M059J (cell line): Measurements from ENCODE around the gene FOXK2. TPM values are rescaled to one million over a fixed set of nuclear protein-coding genes. Genes with fewer than 3 reads are reported as not detected.

Source experiments
- DNase-seq: peaks from one replicate; pipeline ENCODE4 v3.0.0-alpha.2; 2012; ENCODE audit warnings: low read depth
- total RNA-seq: library from RNA; depleted of rRNA; stranded (reverse); fragments of >200 nt; shearing (Covaris generic); gene quantifications from 2 replicates; pipeline ENCODE4 v1.2.3, GENCODE V29; 2014

Gene FOXK2
- total RNA-seq, 1 experiment from 2014 or later: 30.7 TPM

DNA sequence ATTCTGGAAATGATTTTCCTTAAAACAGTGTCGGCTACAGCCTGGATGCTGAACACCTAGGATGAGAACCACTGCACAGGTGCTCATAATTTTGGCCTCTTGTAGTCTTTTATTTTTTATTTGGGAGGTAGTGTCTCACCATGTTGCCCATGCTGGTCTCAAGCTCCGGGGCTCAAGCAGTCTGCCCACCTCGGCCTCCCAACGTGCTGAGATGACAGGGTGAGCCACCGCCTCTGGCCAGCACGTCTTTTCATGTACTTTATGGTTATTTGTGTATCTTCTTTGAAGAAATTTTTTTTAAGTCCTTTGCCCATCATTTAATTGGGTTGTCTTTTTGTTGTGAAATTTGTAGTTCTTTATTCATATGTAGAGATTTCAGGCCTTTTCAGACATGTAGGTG is 70.7 kb downstream of the FOXK2 start:
- no peak for DNase-seq

DNA sequence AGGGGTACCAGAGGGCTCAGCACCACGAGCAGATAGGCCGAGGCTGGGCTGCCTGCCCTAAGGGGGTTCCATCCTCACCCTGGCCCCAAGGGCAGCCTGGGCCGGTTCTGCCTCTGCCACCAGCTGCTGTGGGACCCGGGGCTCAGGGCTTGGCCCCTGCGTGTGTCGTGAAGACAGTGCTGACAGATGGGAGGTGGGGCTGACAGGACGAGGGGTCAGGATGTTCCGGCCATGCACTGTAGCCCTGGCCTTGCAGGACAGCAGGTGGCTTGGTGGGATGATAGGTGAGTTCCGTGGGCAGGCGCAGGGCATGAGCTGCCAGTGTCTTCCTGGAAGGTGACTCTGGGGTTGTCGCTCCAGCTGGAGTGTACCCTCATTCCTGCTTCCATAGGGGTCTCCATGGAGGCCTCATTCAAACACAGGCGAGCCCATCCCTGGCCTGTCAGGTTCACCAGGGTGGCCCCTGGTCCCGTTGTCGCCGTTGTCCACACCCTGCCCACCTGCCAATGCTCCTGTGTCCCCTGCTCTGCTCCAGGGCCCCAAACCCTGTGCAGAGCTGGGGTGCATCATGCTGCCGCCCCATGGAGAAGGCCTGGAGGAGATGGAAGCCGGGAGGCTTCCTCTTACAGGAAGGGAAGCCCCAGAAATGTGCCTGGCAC is 71.5 kb downstream of the FOXK2 start:
- DNase-seq: no peak

DNA sequence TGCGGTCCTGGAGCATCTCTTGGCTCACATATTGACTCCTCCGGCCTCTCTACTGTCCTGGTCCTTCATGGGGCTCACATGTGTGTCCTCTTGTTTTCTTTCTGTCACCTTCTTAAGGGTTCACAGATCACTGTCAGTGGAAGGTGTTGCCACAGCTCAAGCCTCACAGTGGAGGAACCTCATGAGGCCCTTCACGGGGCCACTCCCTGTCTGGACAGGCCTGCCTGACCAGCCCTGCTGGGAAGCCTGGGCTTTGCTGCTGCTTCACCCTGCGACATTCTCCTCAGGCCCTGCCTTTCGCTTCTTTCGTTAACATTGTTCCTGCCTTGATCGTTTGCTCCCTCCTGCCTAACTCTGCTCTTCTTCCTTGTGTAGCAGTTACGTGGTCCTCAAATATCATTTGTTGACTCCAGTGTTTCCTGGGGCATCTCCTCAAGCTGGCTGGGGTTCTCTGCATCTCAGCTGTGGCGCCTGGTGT is 72.8 kb downstream of the FOXK2 start:
- no peak for DNase-seq

DNA sequence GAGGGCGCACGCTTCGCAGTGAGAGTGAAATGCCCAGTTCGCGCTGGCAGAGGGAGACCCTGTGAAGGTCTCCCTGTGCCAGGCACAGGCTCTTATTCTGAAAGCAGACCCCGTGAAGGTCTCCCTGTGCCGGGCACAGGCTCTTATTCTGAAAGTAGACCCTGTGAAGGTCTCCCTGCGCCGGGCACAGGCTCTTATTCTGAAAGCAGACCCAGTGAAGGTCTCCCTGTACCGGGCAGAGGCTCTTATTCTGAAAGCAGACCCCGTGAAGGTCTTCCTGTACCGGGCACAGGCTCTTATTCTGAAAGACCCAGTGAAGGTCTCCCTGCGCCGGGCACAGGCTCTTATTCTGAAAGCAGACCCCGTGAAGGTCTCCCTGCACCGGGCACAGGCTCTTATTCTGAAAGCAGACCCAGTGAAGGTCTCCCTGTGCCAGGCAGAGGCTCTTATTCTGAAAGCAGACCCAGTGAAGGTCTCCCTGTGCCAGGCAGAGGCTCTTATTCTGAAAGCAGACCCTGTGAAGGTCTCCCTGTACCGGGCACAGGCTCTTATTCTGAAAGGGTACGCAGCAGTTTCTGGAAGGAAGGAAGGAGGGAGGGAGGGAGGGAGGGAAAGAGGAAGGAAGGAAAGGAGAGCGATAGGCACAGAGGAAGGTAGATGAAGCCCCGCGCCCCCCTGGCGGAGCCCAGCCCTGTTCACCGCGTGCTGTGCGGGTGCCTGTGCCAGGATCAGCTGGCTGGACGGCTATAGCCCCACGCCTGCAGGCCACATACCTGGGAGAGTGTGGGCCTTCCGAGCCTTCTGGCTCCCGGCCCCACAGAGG is 73.4 kb downstream of the FOXK2 start:
- peak; percentile 22 for DNase-seq

DNA sequence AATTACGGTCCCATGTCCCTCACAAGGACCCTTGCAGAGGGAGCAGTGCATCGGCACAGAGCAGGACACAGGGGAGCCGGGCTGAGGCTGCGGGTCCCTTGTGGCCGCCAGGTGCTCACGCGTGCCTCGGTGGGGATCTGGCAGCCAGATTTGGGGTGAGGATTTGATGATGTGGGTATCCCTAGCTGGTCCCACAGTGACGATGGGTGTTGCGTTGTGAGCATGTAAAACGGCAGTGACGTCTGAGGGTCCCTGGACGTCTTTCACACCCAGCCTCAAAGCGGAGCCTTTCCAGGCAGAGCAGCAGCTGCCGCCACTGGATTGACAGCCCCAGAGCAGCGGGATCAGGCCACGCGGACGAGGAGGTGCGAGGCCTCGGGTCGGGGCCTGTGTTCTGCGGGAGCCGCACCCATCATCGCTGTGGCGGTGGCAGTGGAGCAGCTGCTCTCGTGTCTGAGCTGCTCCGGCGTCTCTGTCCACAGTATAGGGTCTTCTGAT is 74.1 kb downstream of the FOXK2 start:
- no peak for DNase-seq

DNA sequence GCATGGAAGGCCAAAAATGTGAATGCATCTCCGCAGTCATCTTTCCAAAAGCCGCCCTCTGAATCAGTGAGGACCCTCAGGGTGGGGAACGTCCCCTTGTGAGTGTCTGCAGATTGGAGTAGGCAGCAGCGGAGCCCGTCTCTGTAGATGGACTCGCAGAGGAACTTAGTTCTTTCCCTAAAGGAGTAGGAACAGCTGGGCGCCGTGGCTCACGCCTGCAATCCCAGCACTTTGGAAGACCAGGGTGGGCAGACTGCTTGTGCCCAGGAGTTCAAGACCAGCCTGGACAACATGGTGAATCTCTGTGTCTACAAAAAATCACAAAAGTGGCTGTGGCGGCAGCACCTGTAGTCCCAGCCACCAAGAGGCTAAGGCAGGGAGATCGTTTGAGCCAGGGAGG is 75.0 kb downstream of the FOXK2 start:
- DNase-seq: no peak

DNA sequence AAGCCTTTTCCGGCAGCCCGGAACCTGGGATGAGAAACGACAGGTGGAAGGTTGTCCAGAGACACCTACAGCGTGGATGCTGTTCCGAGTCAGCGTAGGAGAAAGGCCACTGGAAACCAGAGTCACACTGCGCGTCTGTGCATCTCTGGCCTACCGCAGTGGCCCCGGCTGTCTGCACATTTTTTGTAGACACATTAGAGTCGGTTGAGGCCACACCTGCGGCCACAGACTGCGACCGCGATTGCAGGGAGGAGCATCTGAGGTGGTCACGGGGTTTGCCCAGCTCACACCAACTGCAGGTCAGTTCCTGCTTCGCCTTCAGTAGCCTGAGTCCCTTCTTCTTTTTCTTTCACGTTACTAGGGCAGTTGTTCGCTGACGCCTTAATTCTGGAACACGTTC is 76.4 kb downstream of the FOXK2 start:
- DNase-seq: no peak

DNA sequence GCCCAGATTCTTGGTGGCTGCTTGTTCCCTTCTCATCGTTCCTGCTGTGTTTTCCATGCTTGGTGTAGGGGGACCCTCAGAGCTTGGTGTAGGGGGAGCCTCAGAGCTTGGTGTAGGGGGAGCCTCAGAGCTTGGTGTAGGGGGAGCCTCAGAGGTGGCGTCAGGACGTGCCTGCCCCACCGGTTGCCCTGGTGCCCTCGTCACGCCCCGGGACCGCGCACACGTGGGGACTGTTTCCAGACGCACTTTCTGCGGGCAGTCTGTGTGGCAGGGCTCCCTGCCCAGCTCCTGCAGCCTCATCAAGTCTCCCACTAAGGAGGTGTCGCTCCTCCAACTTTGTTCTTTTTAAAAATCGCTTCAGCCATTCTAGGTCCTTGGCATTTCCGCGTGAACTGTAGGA is 76.8 kb downstream of the FOXK2 start:
- no peak for DNase-seq

DNA sequence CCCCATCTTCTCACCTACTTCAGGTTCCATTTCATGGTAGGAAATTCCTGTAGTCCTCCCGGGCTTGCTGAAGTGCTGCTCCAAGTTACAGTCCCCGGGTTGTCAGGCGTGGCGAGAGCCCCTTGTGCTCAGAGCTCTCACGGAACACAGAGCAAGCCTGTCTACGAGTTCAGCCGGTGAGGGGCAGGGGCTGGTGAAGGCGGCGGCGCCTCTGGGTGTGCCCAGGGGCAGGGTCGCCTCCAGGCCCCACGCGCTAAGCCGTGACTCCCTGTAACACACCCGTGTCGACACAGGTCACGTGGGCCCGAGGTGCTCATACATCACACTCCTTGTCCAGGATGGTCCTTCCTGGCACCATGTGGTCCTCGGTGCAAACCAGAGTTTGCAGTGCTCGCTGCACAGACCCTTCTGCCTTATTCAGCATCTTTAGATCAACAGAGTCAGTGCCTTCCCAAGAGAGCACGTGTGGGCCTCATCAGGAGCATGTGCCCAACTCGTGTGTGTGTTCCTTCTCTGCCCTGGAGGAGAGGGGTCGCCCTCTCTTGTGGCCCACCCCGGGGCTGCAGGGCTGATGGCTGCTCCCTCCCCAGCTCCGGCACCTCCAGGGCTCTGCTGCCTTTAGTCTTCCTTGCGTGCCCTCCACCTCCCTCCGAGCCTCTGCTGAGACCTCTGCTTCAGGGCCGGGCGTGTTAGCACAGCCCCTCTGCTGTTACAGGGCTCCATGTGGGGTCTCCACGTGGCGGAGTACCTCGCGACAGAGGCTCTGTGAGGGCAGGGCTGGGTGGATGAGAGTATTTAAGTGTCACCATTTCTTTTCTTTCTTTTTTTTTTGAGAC is 77.5 kb downstream of the FOXK2 start:
- DNase-seq: no peak

DNA sequence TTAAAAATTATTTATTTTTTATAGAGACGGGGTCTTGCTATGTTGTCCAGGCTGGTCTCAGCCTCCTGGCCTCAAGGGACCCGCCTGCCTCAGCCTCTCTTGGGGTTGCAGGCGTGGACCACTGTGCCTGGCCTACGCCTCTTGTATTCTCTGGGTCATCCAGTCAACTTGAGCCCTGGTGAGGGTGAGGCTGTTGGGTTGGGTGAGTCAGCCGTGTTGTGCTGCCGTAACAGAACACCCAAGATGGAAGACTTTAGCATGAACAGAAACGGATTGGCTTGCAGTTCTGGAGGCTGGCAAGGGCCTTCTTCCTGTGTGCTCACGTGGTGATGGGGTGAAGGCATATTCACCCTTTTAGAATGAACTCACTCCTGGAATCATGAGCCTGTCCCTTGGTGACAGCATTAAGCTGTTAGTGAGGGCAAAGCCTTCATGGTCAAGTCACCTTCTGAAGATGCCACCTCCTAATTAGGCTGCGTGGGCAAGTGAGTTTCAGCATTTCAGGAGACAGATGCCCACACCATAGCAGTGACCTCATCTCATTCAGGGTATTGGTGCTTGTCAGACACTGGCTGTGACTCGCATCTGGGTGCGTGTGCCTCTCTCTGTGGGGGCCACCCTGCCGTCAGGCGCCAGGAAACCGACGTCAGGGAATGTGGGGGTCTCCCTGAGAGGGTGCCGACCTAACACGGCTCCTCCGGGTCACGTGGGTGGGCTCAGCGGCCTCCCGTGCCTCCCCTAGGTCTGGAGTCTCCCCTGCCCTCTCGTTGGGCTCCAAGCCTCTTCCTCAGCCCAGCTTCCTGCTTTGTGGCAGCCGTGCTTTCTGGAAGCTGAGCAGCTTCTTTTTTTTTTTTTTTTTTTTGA is 79.0 kb downstream of the FOXK2 start:
- peak; percentile 20 for DNase-seq

DNA sequence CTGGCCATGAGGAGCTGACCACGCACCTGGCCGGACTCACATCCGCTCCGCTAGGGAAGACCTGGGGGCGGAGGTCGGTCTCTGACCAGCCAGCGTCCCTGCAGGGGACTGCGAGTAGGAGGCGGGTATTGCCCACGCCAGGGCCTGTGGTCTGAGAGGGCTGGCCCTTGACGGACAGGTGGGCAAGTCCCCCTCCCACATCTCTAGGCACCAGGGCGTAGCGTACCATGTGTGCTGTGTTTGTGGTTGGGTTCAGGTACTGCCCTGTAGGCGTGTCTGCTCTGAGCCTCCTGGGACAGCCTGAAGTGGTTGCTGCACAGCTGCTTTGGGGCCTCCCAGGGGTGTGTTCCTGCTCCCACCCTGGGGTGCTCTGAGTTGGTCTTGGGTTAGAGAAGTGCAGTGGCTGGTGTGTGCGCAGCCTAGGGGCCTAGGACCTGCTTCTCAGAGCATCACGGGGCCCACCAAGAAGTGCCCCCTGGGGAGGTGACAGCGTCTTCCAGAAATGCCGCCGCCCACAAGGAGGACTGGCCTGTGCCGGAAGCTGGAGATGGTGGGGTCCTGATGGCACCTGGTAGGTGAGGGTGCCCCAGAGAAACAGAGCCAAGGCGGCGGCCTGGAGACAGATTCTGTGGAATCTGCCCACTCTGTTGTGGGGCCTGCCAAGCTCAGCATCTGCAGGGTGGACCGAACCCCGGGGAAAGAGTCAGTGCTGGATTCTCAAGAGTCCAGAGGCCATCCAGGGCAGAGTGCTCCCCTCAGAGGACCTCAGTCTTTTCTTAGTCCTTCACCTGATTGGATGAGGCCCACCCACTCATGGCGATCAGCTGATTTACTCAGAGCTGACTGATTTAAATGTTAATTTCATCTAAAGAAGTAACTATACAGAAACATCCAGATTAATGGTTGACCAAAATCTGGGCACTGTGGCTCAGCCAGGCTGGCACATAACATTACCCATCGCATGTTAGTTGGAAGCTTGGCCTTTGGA is 80.4 kb downstream of the FOXK2 start:
- no peak for DNase-seq

DNA sequence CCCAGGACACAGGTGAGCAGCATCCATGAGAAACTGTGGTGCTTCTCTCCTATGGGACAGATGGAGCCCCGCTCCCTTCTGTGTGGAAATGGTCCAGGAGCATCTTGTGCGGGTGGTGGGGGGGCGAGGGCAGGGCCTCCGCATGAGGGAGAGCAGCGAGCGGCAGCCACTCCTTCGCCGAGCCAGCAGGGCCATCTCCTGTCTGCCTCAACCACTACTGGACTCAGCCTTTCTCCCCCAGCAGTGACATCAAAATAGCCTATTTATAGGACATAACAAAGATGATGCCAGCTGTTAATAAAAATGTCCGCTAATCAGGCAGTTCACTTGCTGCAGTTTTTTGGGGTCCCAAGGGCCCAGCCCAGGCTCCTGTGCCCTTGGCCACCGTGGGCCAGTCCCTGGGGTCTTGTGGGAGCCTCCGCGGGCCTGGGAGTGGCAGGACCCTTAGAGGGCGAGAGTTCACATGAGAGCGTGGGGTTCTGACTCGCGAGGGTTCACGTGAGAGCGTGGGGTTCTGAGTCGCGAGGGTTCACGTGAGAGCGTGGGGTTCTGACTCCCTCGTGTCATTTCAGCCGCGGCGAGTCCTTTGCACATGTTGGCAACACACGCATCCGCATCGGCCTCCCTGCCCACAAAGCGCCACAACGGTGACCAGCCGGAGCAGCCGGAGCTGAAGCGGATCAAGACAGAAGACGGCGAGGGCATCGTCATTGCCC is 81.4 kb downstream of the FOXK2 start:
- DNase-seq: no peak

DNA sequence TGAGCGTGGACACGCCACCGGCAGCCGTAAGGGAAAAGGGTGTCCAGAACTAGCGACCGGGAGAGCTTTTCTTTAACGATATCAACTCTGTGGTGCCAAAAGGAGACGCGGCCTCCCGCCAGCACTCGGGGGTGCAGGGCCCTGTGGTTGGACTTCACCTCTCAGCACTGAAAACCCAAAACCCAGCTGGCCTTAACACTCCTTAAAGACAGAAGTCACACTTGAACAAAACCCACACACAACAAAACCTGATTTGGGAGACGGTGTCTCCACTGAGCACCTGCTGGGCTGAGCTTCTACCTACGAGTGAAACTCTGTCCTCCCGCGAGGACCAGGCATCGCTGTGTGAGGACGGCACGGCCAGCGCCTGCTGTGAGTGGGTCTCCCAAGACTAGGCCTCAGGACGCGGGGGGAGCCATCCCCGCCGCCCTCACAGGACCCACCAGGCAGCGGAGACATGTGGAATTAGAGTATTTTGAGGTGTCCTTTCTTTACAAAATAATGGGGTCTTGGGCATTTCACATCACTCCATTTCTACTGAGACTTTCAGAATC is 82.0 kb downstream of the FOXK2 start:
- no peak for DNase-seq

DNA sequence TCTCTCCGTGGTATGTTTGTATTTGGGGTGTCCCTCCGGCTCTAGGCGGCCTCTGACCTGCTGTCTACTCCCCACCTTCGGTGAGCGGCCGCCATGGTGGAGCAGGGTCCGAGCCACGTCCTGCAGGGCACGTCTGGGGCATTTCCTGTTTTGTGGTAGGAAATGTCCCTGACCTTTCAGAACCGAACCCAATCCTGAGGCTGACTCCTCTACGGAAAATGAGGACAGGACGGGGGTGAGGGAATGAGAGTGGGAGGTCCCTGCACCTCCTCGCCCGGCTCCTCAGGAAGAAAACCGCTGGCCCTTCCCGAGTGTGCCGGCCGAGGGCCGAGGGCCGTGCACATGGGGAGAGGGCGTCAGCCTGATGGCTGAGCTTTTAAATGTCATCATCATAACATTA is 83.0 kb downstream of the FOXK2 start:
- no peak for DNase-seq

DNA sequence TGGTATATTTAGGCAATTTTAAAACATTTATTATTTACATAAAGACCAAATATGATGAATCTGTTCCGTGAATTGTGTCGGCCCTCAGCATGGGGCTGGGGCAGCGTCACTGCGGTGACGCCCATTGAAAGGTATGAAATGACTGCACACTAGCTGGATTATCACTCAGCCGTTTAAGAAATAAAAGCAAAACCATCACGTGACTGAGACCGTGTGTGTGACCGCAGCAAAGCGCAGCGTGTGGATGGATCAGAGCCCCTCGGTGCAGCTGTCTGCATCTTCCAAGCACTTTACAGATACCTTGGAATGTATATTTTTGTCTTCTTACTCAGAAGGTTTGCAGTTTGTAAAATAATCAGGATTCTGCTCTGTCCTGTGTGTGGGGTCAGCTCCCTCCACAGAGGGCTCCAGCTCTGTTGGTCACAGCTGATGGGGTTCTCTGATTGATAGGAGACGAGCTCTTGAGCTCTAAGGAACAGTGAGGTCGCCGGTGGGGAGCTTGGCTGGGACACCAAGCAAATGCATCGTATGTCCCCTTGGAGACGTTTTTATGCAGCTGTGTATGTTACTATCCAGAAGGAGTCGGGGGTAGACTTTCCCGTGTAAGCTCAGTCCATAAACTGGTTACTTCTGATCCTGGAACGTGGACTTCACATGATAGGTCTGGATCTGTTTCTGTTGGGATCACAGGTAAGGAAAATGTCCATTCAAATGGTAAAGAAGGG is 83.6 kb downstream of the FOXK2 start:
- DNase-seq: no peak

DNA sequence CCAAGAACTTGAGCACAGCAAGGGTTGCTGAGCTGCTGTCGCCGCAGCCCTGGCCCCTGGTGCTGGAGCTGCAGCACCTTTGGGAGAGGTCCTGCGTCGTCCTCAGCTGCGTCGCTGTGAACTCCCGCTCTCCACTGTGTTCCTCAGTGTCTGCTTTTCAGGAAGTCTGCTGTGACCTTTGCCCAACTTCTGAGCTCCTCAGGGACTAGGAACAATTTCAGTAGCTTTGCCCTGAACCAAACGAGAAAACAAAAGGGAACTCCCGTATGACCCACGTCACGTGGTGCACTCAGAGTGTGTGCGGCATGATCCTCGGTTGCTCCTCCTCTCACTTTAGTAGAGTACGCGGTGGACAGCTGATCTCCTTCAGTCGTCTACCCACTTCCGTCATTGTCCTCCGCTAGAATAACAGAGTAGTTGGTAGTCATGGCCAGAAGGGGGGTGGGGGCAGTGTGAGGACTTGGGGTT is 84.5 kb downstream of the FOXK2 start:
- no peak for DNase-seq

DNA sequence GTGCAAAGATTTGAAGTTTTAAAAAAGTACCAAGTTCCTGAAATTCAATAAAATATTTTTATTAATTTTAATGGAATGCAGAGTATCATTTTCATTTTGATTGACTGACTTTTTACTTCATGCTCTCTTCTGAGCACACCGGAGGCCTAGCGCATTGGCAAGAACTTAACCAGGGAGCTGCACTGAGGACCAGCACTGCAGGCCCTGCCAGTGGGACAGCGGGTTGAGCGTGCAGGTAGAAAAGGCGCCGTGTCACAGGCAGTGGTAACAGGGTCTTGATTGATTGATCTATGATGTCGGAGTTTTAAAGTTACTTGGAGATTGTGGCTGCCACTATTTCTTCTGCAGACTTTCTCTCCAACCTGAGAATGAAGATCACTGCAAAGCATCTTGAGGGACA is 85.0 kb downstream of the FOXK2 start:
- no peak for DNase-seq

DNA sequence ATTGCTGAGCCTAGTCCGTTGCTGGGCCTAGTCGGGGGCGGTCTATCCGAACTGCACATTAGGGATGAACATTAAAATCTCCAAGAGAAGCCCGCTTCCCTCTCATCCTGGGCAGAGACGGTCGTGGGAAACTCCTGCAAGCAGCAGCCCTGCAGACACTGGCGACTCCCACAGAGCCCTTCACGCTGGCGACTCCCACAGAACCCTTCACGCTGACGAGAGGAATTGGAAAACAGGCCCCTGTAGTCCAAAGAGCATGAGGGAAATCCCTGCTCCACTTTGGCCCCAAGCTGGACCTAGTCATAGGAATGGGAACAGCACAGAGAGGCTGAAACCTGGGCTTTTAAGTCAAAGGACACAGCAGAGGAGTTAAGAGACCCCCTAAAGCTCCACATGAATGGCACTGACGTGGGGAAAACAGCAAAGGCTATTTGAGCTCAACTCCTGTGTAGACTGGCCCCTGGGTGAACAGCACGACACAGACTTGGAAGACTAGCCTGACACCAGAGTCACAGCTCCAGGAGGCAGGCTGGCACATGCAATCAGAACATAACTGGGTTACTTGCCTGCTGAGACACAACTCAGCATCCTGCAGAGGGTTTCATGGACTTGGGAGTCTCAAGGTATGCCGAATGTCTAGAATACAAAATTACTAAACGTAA is 86.5 kb downstream of the FOXK2 start:
- DNase-seq: no peak
